A549 treated with AZD9567 at 1 μM for 4 hours (cell line): ENCODE measurements around the gene TAF11L7. TPM values are rescaled to one million over a fixed set of nuclear protein-coding genes. Genes with fewer than 3 reads are reported as not detected.

Source experiments
- total RNA-seq: library from RNA; stranded (reverse); fragments of 200-300 nt; extraction: Qiagen RNA extraction; gene quantifications from 5 replicates; pipeline ENCODE4 v1.2.3, GENCODE V29; 2022; ENCODE audit not compliant: insufficient read depth

The TAF11L7 gene
- total RNA-seq, result not detected in 5 replicates

DNA sequence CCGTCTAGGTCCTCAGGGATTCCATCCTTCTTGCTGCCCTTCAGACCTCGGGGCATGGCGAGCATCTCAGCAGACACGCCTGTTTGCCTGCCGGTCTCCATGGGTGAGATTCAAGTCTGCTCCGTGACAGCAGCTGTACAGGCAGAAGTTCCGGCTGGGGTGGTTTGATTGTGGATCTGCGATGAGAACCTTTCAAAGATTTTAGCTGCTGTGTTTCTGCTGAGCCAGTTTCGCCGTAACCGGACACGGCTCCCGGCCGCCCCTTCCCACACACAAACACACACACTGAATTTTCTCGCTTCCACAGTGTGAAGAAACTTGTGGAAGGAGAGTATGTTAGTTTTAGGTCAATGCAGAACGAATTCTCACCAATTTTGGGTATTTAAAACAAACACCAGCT, at the start of gene TAF11L7:
TSS of gene TAF11L7 (minus strand) at position 101 of the 400 bp plus-strand sequence.

DNA sequence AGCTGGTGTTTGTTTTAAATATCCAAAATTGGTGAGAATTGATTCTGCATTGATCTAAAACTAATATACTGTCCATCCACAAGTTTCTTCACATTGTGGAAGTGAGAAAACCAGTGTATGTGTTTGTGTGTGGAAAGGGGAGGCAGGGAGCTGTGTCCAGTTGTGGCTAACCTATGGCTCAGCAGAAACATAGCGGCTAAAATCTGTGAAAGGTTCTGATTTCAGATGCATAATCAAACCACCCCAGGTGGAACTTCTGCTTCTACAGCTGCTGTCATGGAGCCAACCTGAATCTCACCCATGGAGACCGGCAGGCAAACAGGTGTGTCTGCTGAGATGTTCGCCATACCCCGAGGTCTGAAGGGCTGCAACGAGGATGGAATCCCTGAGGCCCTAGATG, 48.6 kb upstream of the TAF11L7 start, which contains the start of gene TAF11L14:
TSS of gene TAF11L14 (plus strand) at position 301 of the 400 bp plus-strand sequence.

GRCh38 chr5:17631788-17632187, 46.2 kb upstream of the TAF11L7 start, which contains the start of gene TAF11L13:
TAF11L13 (plus strand) TSS chr5:17632088.

GRCh38 chr5:17610092-17610491, 24.5 kb upstream of the TAF11L7 start, which contains the start of gene TAF11L12:
TAF11L12 (plus strand) TSS chr5:17610392.

GRCh38 chr5:17603880-17604279, 18.3 kb upstream of the TAF11L7 start, which contains the start of gene TAF11L11:
TAF11L11 (plus strand) TSS chr5:17604183.

GRCh38 chr5:17597728-17598127, 12.2 kb upstream of the TAF11L7 start, which contains the start of gene TAF11L10:
TAF11L10 (minus strand) TSS chr5:17597828.

DNA sequence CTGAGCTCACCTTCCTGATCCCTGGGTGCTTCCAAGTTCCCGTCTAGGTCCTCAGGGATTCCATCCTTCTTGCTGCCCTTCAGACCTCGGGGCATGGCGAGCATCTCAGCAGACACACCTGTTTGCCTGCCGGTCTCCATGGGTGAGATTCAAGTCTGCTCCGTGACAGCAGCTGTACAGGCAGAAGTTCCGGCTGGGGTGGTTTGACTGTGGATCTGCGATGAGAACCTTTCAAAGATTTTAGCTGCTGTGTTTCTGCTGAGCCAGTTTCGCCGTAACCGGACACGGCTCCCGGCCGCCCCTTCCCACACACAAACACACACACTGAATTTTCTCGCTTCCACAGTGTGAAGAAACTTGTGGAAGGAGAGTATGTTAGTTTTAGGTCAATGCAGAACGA, 8.7 kb upstream of the TAF11L7 start, which contains the start of gene TAF11L9:
TSS of gene TAF11L9 (minus strand) at position 140 of the 400 bp plus-strand sequence.

GRCh38 chr5:17590860-17591259, 5.3 kb upstream of the TAF11L7 start, which contains the start of gene TAF11L8:
TAF11L8 (minus strand) TSS chr5:17590960.

Other genes with a start within 250 kb of the TAF11L7 start
- not detected in 5 replicates for gene TAF11L2, start 87.5 kb downstream of the TAF11L7 start, total RNA-seq
- gene TAF11L3, start 67.4 kb downstream of the TAF11L7 start, total RNA-seq, result not detected in 5 replicates
- not detected in 5 replicates for gene TAF11L4, start 64.0 kb downstream of the TAF11L7 start, total RNA-seq
- not detected in 5 replicates for gene TAF11L5, start 60.5 kb downstream of the TAF11L7 start, total RNA-seq
- not detected in 5 replicates for gene TAF11L6, start 57.1 kb downstream of the TAF11L7 start, total RNA-seq
- not detected in 5 replicates for gene TAF11L8, start 5.2 kb upstream of the TAF11L7 start, total RNA-seq
- not detected in 5 replicates for gene TAF11L9, start 8.6 kb upstream of the TAF11L7 start, total RNA-seq
- not detected in 5 replicates for gene TAF11L10, start 12.1 kb upstream of the TAF11L7 start, total RNA-seq
- gene TAF11L11, start 18.4 kb upstream of the TAF11L7 start, total RNA-seq, result 0.10 TPM in 2 of 5 replicates, not detected in the others
- gene TAF11L12, start 24.6 kb upstream of the TAF11L7 start, total RNA-seq, result 0.14 TPM in 1 of 5 replicates, not detected in the others
- not detected in 5 replicates for gene TAF11L13, start 46.3 kb upstream of the TAF11L7 start, total RNA-seq
- gene TAF11L14, start 48.7 kb upstream of the TAF11L7 start, total RNA-seq, result not detected in 5 replicates